Right lobe of liver (tissue), 6 donors: Measurements from ENCODE around the gene CHD2. TPM values are rescaled to one million over a fixed set of nuclear protein-coding genes. Genes with fewer than 3 reads are reported as not detected.
"Not testable (repeated sequence)": the region's sequence is repeated elsewhere in the genome, so short reads cannot be mapped to it uniquely, and the experiment has no call there.

ENCODE experiments used
- ATAC-seq, 4 donors: fragments of 200-7000 bp; cut with Tn5 transposase; one replicate each; pipeline ENCODE4 v1.9.1; 2020; ENCODE audit warnings: mild to moderate bottlenecking in 4 of 4, moderate library complexity in 4 of 4
- DNase-seq, 3 donors: peaks; one replicate each; pipeline ENCODE4 v3.0.0-alpha.2; 2020
- H3K27ac ChIP-seq, 3 donors: fragments of 200-600 bp; one replicate each; pipeline ENCODE4 v1.8.0; 2022
- H3K27me3 ChIP-seq, 2 donors: fragments of 200-600 bp; one replicate each; pipeline ENCODE4 v1.8.0; 2022
- H3K36me3 ChIP-seq, 4 donors: fragments of 200-600 bp; sonication (generic) in 1 of 4; one replicate each; pipeline versions ENCODE4 v1.5.1 to v1.8.0; 2017 to 2022; ENCODE audit warnings: control low read depth in 1 of 4
- H3K4me1 ChIP-seq, 4 donors: fragments of 200-600 bp; sonication (generic) in 1 of 4; one replicate each; pipeline versions ENCODE4 v1.5.1 to v1.8.0; 2017 to 2022; ENCODE audit warnings: control low read depth in 1 of 4
- H3K4me3 ChIP-seq, 3 donors: fragments of 200-600 bp; one replicate each; pipeline ENCODE4 v1.8.0; 2022
- H3K9me3 ChIP-seq, 4 donors: fragments of 200-600 bp; sonication (generic) in 1 of 4; one replicate each; pipeline versions ENCODE4 v1.5.1 to v1.8.0; 2017 to 2022; ENCODE audit warnings: control low read depth in 1 of 4
- CTCF ChIP-seq, 4 donors: fragments of 200-600 bp in 3 of 4; fragments of 450-650 bp in 1 of 4; IDR thresholded peaks; one replicate each; pipeline versions ENCODE4 v1.5.1 to v1.8.0; 2016 to 2022; ENCODE audit warnings: antibody characterized with exemption in 4 of 4, mild to moderate bottlenecking in 2 of 4
- POLR2A ChIP-seq: fragments of 450-650 bp; IDR thresholded peaks from one replicate; pipeline ENCODE4 v1.6.1; 2017; ENCODE audit warnings: antibody characterized with exemption, mild to moderate bottlenecking
- WGBS: methylation state at CpG from one replicate; pipeline ENCODE4 v1.1.6; 2018; ENCODE audit warnings: low coverage, low lambda C conversion rate; ENCODE audit not compliant: insufficient coverage; ENCODE audit errors: missing lambda C conversion rate; 5-methylcytosine and 5-hydroxymethylcytosine counted together
- intact Hi-C, 2 donors: fragments of 100-400 bp; cut with DNase I; formaldehyde crosslinking; loops; one replicate each; pipeline versions ENCODE4 v1.11.2 to v1.14.1; 2022
- total RNA-seq, 6 experiments: library from RNA; depleted of rRNA in 2 of 6; stranded (reverse); fragments of >200 nt in 2 of 6; fragmentation: NEBNext Ultra II Directional in 3 of 6; extraction: Animal tissue kit (Norgen Biotek cat#: 25700) in 3 of 6; gene quantifications; one replicate each; pipeline versions ENCODE4 v1.1.0 to v1.2.4, GENCODE V29; 2016 to 2023
- donor health status: DM: no; HTN: yes; CAD: no.
- donor health status: DM: no; HTN: no; CAD: no.
- donor health status: DM: no; HTN: no; CAD: no.
- donor health status: DM: no; HTN: yes; CAD: no.
- donor health status: DM: no; HTN: yes; CAD: no.

CHD2 gene
- total RNA-seq, 6 experiments from 2014 or later: 41.4 to 65.0 (median 56.6) TPM

GRCh38 chr15:93030430-93031102 lies 130.4 kb downstream of the CHD2 start:
- DNase-seq (peak; percentile 61 to 77 (median 75)), ATAC-seq (peak; percentile 52 to 67 (median 64))
- Histone ChIP-seq H3K9me3 (no peaks in the 10 kb centered on the region), H3K27me3 (no peaks in the 10 kb centered on the region), H3K36me3 (peaks cover 0 to 10% (median 0%) of the 10 kb centered on the region in 4 donors), H3K4me1 (peaks cover 0 to 46% (median 19%) of the 10 kb centered on the region in 4 donors), H3K4me3 (no peak overlapping the region), H3K27ac (peak overlapping the region in 1 of 3 donors; percentile 83)
- TF ChIP-seq CTCF (IDR thresholded peaks at IDR 0.05) (peak; percentile 73 to 87 (median 80)), POLR2A (no peak)
- WGBS: 5% methylated on average over 4 of the region's 20 CpGs
- intact Hi-C loops: loop anchor here in 1 of 2 donors (10.0 kb wide), 1 partner anchor 1094 kb away; no protein-coding TSS in a partner anchor

- ATAC-seq (no peak), DNase-seq (no peak)
- H3K9me3 ChIP-seq: no peaks in the 10 kb centered on the region
- peaks cover 0 to 44% (median 17%) of the 10 kb centered on the region in 4 donors for H3K4me1 ChIP-seq
- no CpG with 5 or more reads among the region's 9 CpGs for WGBS
- no peak for TF ChIP-seq POLR2A
- no peak for TF ChIP-seq CTCF (IDR thresholded peaks at IDR 0.05)
- H3K27me3 ChIP-seq: no peaks in the 10 kb centered on the region
- H3K27ac ChIP-seq: no peak overlapping the region
- intact Hi-C loops: loop anchor here in 1 of 2 donors (10.0 kb wide), 1 partner anchor 1094 kb away; no protein-coding TSS in a partner anchor
- H3K36me3 ChIP-seq: peaks cover 0 to 5% (median 0%) of the 10 kb centered on the region in 4 donors
- H3K4me3 ChIP-seq: no peak overlapping the region
Measured at GRCh38 chr15:93031103-93031464, 131.0 kb downstream of the CHD2 start.

- peaks cover 0 to 37% (median 14%) of the 10 kb centered on the region in 4 donors for H3K4me1 ChIP-seq
- not testable (repeated sequence) for H3K9me3 ChIP-seq, ATAC-seq, H3K36me3 ChIP-seq, H3K4me3 ChIP-seq, H3K27me3 ChIP-seq, H3K27ac ChIP-seq
- 73% methylated on average over 3 of the region's 44 CpGs for WGBS
- intact Hi-C loops: loop anchor here in 1 of 2 donors (10.0 kb wide), 1 partner anchor 1093 kb away; no protein-coding TSS in a partner anchor
- DNase-seq: peak in 1 of 3 donors; percentile 19
Measured at GRCh38 chr15:93031557-93032384, 131.6 kb downstream of the CHD2 start.

- 84% methylated on average over 11 of the region's 21 CpGs for WGBS
- not testable (repeated sequence) for H3K4me3 ChIP-seq, ATAC-seq, H3K9me3 ChIP-seq, H3K27ac ChIP-seq, H3K27me3 ChIP-seq, H3K36me3 ChIP-seq
- H3K4me1 ChIP-seq: peaks cover 0 to 28% (median 9%) of the 10 kb centered on the region in 4 donors
- intact Hi-C loops: loop anchor here in 1 of 2 donors (10.0 kb wide), 1 partner anchor 1092 kb away; no protein-coding TSS in a partner anchor
- DNase-seq: peak in 2 of 3 donors; percentile 14 to 39
Measured at GRCh38 chr15:93032515-93033206, 132.5 kb downstream of the CHD2 start.

DNA sequence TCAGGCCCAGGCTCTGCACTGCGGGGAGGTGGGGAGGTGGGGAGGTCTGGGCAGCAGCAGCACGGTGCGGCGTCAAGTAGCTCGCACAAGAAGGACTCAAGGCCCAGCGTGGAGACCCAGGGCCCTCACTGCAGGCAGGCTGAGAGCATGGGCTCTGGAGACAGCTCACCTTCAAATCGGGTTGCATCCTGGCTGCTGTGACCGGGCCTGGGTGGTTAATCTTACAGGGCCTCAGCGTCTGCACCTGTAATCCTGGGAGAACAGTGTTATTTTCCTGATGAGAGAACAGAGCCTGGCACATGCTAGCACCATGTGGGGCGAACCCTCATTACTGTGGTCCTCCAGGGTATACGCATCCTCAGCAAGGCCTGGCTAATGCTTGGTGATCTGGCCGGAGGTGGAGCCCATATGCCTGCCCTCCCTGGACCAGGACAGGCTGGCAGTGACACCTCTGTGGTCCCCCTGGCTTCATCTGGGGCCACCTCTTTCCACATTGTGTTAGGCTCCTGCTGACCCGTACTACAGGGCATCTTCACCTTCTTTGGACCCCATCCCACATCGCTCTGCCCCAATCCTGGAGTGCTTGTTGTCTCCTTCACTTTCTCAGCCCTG lies 133.4 kb downstream of the CHD2 start:
- no peaks in the 10 kb centered on the region for H3K36me3 ChIP-seq
- DNase-seq: peak in 2 of 3 donors; percentile 11 to 35
- intact Hi-C loops: loop anchor here in 1 of 2 donors (10.0 kb wide), 1 partner anchor 1091 kb away; no protein-coding TSS in a partner anchor
- ATAC-seq: no peak
- 94% methylated on average over 2 of the region's 14 CpGs for WGBS
- no peak overlapping the region for H3K27ac ChIP-seq
- no peaks in the 10 kb centered on the region for H3K27me3 ChIP-seq
- TF ChIP-seq POLR2A (no peak), CTCF (IDR thresholded peaks at IDR 0.05) (no peak)
- H3K9me3 ChIP-seq: no peaks in the 10 kb centered on the region
- peaks cover 0 to 19% (median 5%) of the 10 kb centered on the region in 4 donors for H3K4me1 ChIP-seq
- H3K4me3 ChIP-seq: no peak overlapping the region
